HFFc6 (cell line): ENCODE results near the gene RBM39. TPM values are rescaled to one million over a fixed set of nuclear protein-coding genes. Genes with fewer than 3 reads are reported as not detected.
"Not testable (repeated sequence)": the region's sequence is repeated elsewhere in the genome, so short reads cannot be mapped to it uniquely, and the experiment has no call there.

ENCODE experiments used
- DNase-seq: peaks from one replicate; pipeline ENCODE4 v3.0.0-alpha.2; 2018
- H3K27ac Mint-ChIP-seq: 2 replicates; pipeline ENCODE4 v1.8.0; 2020; ENCODE audit warnings: mild to moderate bottlenecking, mixed read lengths
- H3K27me3 Mint-ChIP-seq: 2 replicates; pipeline ENCODE4 v1.8.0; 2021; ENCODE audit warnings: mild to moderate bottlenecking, moderate library complexity, mixed read lengths; ENCODE audit not compliant: insufficient read depth
- H3K36me3 Mint-ChIP-seq: 2 replicates; pipeline ENCODE4 v1.8.0; 2021; ENCODE audit warnings: low read depth, mixed read lengths
- H3K4me1 Mint-ChIP-seq: 2 replicates; pipeline ENCODE4 v1.8.0; 2020; ENCODE audit warnings: low read depth, mixed read lengths
- H3K4me3 Mint-ChIP-seq: 2 replicates; pipeline ENCODE4 v1.8.0; 2020; ENCODE audit warnings: mild to moderate bottlenecking, moderate library complexity, mixed read lengths
- H3K9me3 Mint-ChIP-seq: 2 replicates; pipeline ENCODE4 v1.8.0; 2020; ENCODE audit warnings: mild to moderate bottlenecking, mixed read lengths
- CTCF ChIP-seq: fragments of 200-600 bp; sonication (generic); IDR thresholded peaks from 2 replicates; pipeline ENCODE4 v1.5.0; 2021; ENCODE audit warnings: antibody characterized with exemption, mild to moderate bottlenecking
- total RNA-seq, 6 experiments: library from RNA; stranded (reverse); fragmentation: NEBNext Ultra II Directional; extraction: Animal tissue kit (Norgen Biotek cat#: 25700); gene quantifications; 2 replicates in 1 of 6; 3 replicates in 5 of 6; pipeline ENCODE4 v1.2.3, GENCODE V29; 2021

RBM39 gene
- total RNA-seq, 6 experiments from 2014 or later = 162 to 198 (median 185) TPM

- H3K36me3 Mint-ChIP-seq = peaks cover 21% of the 10 kb centered on the region
- H3K27me3 Mint-ChIP-seq = peaks cover 13% of the 10 kb centered on the region
- TF ChIP-seq CTCF = 0 out of 2 replicates have a peak, but pooled peaks have one; percentile 16
- H3K4me3 Mint-ChIP-seq = no peak overlapping the region; the same call in 1 of the 2 replicates
- DNase-seq = no peak
- peaks cover 26% of the 10 kb centered on the region for H3K4me1 Mint-ChIP-seq
- peaks cover 4% of the 10 kb centered on the region; the same call in 1 of the 2 replicates for H3K9me3 Mint-ChIP-seq
- H3K27ac Mint-ChIP-seq = 0 out of 2 replicates have a peak overlapping the region, but pooled peaks have one; percentile 10
Observed at GRCh38 chr20:35695245-35695749, 46.8 kb downstream of the RBM39 start.

DNA sequence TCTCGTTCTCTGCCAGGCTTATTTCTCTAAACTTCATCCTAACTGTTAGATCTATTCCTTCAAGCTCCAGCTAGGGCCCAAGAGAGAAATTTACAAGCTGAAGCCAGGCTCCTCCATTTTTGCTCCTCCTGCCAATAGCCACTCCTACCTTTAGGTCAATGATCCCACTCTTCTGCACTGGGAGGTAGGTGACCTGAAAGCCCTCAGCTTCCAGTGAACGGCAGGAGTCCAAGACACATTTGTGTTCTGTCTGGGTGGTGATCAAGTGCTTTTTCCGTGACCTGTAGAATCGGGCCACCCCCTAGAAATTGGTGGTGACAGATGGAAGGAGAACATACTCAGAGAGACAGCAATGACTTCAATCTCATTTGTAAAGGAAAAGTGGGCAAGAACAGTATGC is 51.8 kb downstream of the RBM39 start:
- peaks cover 2% of the 10 kb centered on the region; the same call in 1 of the 2 replicates for H3K4me1 Mint-ChIP-seq
- TF ChIP-seq CTCF = no peak
- no peaks in the 10 kb centered on the region for H3K27me3 Mint-ChIP-seq
- H3K27ac Mint-ChIP-seq = no peak overlapping the region
- H3K9me3 Mint-ChIP-seq = no peaks in the 10 kb centered on the region
- peaks cover 12% of the 10 kb centered on the region for H3K36me3 Mint-ChIP-seq
- no peak overlapping the region for H3K4me3 Mint-ChIP-seq
- no peak for DNase-seq

DNA sequence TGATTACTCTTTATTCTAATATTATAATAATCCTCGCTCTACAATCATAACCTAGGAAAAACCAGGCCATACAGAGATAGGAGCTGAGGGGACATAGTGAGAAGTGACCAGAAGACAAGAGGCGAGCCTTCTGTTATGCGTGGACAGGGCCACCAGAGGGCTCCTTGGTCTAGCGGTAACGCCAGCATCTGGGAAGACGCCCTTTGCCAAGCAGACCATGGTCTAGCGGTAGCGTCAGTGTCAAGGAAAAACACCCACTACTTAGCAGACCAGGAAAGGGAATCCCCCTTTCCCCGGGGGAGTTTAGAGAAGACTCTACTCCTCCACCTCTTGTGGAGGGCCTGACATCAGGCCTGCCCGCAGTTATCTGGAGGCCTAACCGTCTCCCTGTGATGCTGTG is 55.2 kb downstream of the RBM39 start:
- not testable (repeated sequence) for H3K27me3 Mint-ChIP-seq, H3K4me3 Mint-ChIP-seq, H3K27ac Mint-ChIP-seq, H3K36me3 Mint-ChIP-seq, H3K9me3 Mint-ChIP-seq, DNase-seq, H3K4me1 Mint-ChIP-seq
- peak; percentile 51 for TF ChIP-seq CTCF

DNA sequence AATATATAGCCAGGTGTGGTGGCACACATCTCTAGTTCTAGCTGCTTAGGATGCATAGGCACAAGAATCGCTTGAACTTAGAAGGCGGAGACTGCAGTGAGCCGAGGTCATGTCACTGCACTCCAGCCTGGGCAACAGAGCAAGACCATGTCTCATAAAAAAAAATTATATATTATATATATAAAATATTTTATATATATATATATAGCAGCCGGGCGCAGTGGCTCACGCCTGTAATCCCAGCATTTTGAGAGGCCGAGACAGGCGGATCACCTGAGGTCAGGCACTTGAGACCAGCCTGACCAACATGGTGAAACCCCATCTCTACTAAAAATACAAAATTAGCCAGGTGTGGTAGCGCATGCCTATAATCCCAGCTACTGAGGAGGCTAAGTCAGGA is 56.7 kb downstream of the RBM39 start:
- DNase-seq, H3K27ac Mint-ChIP-seq, H3K4me3 Mint-ChIP-seq, H3K9me3 Mint-ChIP-seq, H3K27me3 Mint-ChIP-seq, H3K36me3 Mint-ChIP-seq, H3K4me1 Mint-ChIP-seq: not testable (repeated sequence)

DNA sequence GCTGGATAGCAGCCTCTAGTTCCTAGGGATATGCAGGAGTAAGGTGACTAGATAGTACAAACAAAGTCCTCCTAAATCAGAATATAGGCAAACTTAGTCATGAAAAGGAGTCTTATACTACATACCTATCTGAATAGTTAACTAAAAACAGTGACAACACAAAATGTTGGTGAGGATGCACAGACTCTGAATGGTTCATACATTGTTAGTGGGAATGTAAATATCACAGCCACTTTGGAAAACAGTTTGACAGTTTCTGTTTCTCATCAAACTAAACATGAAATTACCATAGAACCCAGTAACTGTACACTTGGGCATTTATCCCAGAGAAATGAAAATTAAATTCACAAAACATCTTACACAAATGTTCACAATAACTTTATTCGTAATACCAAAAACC is 60.1 kb downstream of the RBM39 start:
- H3K4me3 Mint-ChIP-seq = no peak overlapping the region
- 0 out of 2 replicates have a peak, but pooled peaks cover under 1% of the 10 kb centered on the region for H3K36me3 Mint-ChIP-seq
- H3K27ac Mint-ChIP-seq = no peak overlapping the region
- no peak for TF ChIP-seq CTCF
- no peaks in the 10 kb centered on the region for H3K4me1 Mint-ChIP-seq
- DNase-seq = no peak
- H3K27me3 Mint-ChIP-seq = peaks cover 1% of the 10 kb centered on the region
- no peaks in the 10 kb centered on the region for H3K9me3 Mint-ChIP-seq

DNA sequence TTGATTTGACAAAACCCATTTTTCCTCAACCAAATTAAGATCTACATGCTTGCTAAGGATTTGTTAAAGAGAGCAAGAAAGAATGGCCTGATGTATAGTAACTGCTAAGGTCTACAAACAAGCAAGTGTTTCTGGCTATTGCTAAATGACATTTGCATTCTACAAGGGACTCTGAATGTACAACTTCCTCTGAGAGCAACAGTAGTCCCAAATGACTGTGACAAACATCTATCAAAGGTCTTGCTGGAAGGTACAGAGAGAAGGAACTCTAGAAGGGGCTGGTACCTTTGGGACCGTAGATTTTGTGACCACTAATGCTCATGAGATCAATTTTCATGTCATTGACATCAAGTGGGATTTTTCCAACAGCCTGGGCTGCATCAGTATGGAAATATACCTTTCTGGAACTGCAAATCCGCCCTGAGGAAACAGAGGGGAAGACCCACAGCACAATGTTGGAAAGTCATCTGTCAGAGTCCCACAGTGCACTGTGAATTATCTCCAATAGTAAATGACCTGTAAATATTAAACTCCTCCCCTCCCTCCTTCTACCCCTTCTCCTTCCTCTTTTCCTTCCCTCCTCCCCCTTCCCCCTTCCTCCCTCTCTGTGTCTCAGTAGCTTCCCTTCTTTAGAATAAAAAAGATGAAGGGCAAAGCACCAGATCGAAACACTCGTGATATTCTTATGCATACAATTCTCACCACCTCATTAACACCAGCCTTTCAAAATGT is 61.4 kb downstream of the RBM39 start:
- no peaks in the 10 kb centered on the region for H3K4me1 Mint-ChIP-seq
- peaks cover 1% of the 10 kb centered on the region for H3K27me3 Mint-ChIP-seq
- H3K27ac Mint-ChIP-seq = no peak overlapping the region
- no peak overlapping the region for H3K4me3 Mint-ChIP-seq
- no peak for DNase-seq
- no peaks in the 10 kb centered on the region for H3K9me3 Mint-ChIP-seq
- no peak for TF ChIP-seq CTCF
- H3K36me3 Mint-ChIP-seq = no peaks in the 10 kb centered on the region
